ACC112 (cell line): Measurements from ENCODE around the gene RAD51B.

ENCODE experiments used
- H2AFZ ChIP-seq: fragments of 200-600 bp; sonication (generic); one replicate; pipeline ENCODE4 v1.6.0; 2017; ENCODE audit warnings: antibody characterized with exemption, low read length; ENCODE audit not compliant: unreplicated experiment
- H3K27ac ChIP-seq: fragments of 200-600 bp; sonication (generic); 2 replicates; pipeline ENCODE4 v1.5.1; 2014; ENCODE audit warnings: low read depth, mild to moderate bottlenecking, antibody characterized with exemption, low read length, moderate library complexity
- H3K27me3 ChIP-seq: fragments of 200-600 bp; sonication (generic); 2 replicates; pipeline ENCODE4 v1.6.1; 2014; ENCODE audit warnings: mild to moderate bottlenecking, antibody characterized with exemption, low read length, moderate library complexity, mixed read lengths; ENCODE audit not compliant: insufficient read depth
- H3K36me3 ChIP-seq: fragments of 200-600 bp; sonication (generic); 2 replicates; pipeline ENCODE4 v1.6.1; 2016; ENCODE audit warnings: mild to moderate bottlenecking, antibody characterized with exemption, low read length, moderate library complexity, mixed read lengths; ENCODE audit not compliant: insufficient read depth
- H3K4me1 ChIP-seq: fragments of 200-600 bp; sonication (generic); one replicate; pipeline ENCODE4 v1.6.1; 2016; ENCODE audit warnings: low read length, mixed read lengths; ENCODE audit not compliant: insufficient read depth, unreplicated experiment, control insufficient read depth
- H3K4me3 ChIP-seq: fragments of 200-600 bp; sonication (generic); 2 replicates; pipeline ENCODE4 v1.5.1; 2014; ENCODE audit warnings: mild to moderate bottlenecking, low read depth, low read length
- H3K79me2 ChIP-seq: fragments of 200-600 bp; sonication (generic); one replicate; pipeline ENCODE4 v1.6.0; 2016; ENCODE audit warnings: low read length; ENCODE audit not compliant: control insufficient read depth, unreplicated experiment, insufficient read depth

Gene RAD51B

GRCh38 chr14:68607867-68608573 is 788.4 kb downstream of the RAD51B start:
- Histone ChIP-seq H3K27ac (no peak overlapping the region), H3K27me3 (no peaks in the 10 kb centered on the region), H3K4me1 (no peaks in the 10 kb centered on the region), H3K36me3 (no peaks in the 10 kb centered on the region; the same call in 1 of the 2 replicates), H3K4me3 (no peak overlapping the region), H3K79me2 (no peaks in the 10 kb centered on the region), H2AFZ (no peak overlapping the region)

- Histone ChIP-seq H3K27me3 (no peaks in the 10 kb centered on the region), H3K4me1 (no peaks in the 10 kb centered on the region), H3K27ac (no peak overlapping the region), H3K4me3 (no peak overlapping the region), H3K79me2 (no peaks in the 10 kb centered on the region), H2AFZ (no peak overlapping the region), H3K36me3 (no peaks in the 10 kb centered on the region; the same call in 1 of the 2 replicates)
These were observed 789.0 kb downstream of the RAD51B start for GRCh38 chr14:68608574-68608962.

- Histone ChIP-seq H3K4me3 (no peak overlapping the region), H3K4me1 (no peaks in the 10 kb centered on the region), H3K79me2 (no peaks in the 10 kb centered on the region), H3K27ac (no peak overlapping the region), H2AFZ (no peak overlapping the region), H3K27me3 (no peaks in the 10 kb centered on the region), H3K36me3 (no peaks in the 10 kb centered on the region; the same call in 1 of the 2 replicates)
These were observed 789.4 kb downstream of the RAD51B start for GRCh38 chr14:68609012-68609411.

GRCh38 chr14:68610251-68610793 is 790.7 kb downstream of the RAD51B start:
- Histone ChIP-seq H3K4me3 (no peak overlapping the region), H3K27me3 (no peaks in the 10 kb centered on the region), H3K79me2 (no peaks in the 10 kb centered on the region), H3K4me1 (no peaks in the 10 kb centered on the region), H3K36me3 (no peaks in the 10 kb centered on the region), H3K27ac (no peak overlapping the region), H2AFZ (no peak overlapping the region)

- Histone ChIP-seq H3K79me2 (no peaks in the 10 kb centered on the region), H3K4me3 (no peak overlapping the region), H3K27me3 (no peaks in the 10 kb centered on the region), H3K36me3 (0 out of 2 replicates have a peak, but pooled peaks cover under 1% of the 10 kb centered on the region), H3K27ac (no peak overlapping the region), H2AFZ (no peak overlapping the region), H3K4me1 (no peaks in the 10 kb centered on the region)
These were observed 792.0 kb downstream of the RAD51B start for GRCh38 chr14:68611599-68611998.

GRCh38 chr14:68612049-68612448 is 792.5 kb downstream of the RAD51B start:
- Histone ChIP-seq H3K79me2 (no peaks in the 10 kb centered on the region), H3K4me3 (no peak overlapping the region), H2AFZ (no peak overlapping the region), H3K36me3 (0 out of 2 replicates have a peak, but pooled peaks cover 5% of the 10 kb centered on the region), H3K4me1 (no peaks in the 10 kb centered on the region), H3K27me3 (no peaks in the 10 kb centered on the region), H3K27ac (no peak overlapping the region)

- Histone ChIP-seq H3K27me3 (no peaks in the 10 kb centered on the region), H3K4me3 (no peak overlapping the region), H2AFZ (no peak overlapping the region), H3K79me2 (no peaks in the 10 kb centered on the region), H3K27ac (no peak overlapping the region), H3K36me3 (0 out of 2 replicates have a peak, but pooled peaks cover 8% of the 10 kb centered on the region), H3K4me1 (peaks cover 14% of the 10 kb centered on the region)
These were observed 796.8 kb downstream of the RAD51B start for GRCh38 chr14:68616221-68616902.

GRCh38 chr14:68619790-68620574 is 800.4 kb downstream of the RAD51B start:
- H3K27ac ChIP-seq: peak overlapping the region; percentile 73
- 0 out of 2 replicates have a peak, but pooled peaks cover 8% of the 10 kb centered on the region for H3K36me3 ChIP-seq
- no peak overlapping the region for H2AFZ ChIP-seq
- peaks cover 14% of the 10 kb centered on the region for H3K4me1 ChIP-seq
- H3K4me3 ChIP-seq: no peak overlapping the region
- no peaks in the 10 kb centered on the region for H3K79me2 ChIP-seq
- H3K27me3 ChIP-seq: no peaks in the 10 kb centered on the region

GRCh38 chr14:68621400-68622365 is 802.1 kb downstream of the RAD51B start:
- Histone ChIP-seq H3K4me1 (peaks cover 14% of the 10 kb centered on the region), H3K27me3 (no peaks in the 10 kb centered on the region), H3K27ac (0 out of 2 replicates have a peak overlapping the region, but pooled peaks have one; percentile 43), H3K36me3 (0 out of 2 replicates have a peak, but pooled peaks cover 7% of the 10 kb centered on the region), H3K79me2 (no peaks in the 10 kb centered on the region), H2AFZ (no peak overlapping the region), H3K4me3 (no peak overlapping the region)
